ENCODE data around the gene CPNE2.

Gene CPNE2

GRCh38 chr16:57157533-57157932 is 65.2 kb downstream of the CPNE2 start:
- no peak overlapping the region for H3K4me3 ChIP-seq (ENCODE audit: low read depth, low read length)
- H3K27ac ChIP-seq (ENCODE audit: low read depth, low read length) = no peak overlapping the region
- peaks cover 26% of the 10 kb centered on the region for H3K36me3 ChIP-seq (ENCODE audit: insufficient read depth, low read length)
- no peaks in the 10 kb centered on the region for H3K4me1 ChIP-seq (ENCODE audit: control insufficient read depth, insufficient read depth, low read length, unreplicated experiment)
- H3K27me3 ChIP-seq (ENCODE audit: insufficient read depth, low read length) = no peaks in the 10 kb centered on the region
- H3K79me2 ChIP-seq (ENCODE audit: control insufficient read depth, insufficient read depth, low read length, unreplicated experiment) = no peaks in the 10 kb centered on the region
- H2AFZ ChIP-seq (ENCODE audit: low read length, unreplicated experiment) = no peak overlapping the region

GRCh38 chr16:57159447-57159846 is 67.1 kb downstream of the CPNE2 start:
- H3K4me3 ChIP-seq (ENCODE audit: low read depth, low read length) = no peak overlapping the region
- H3K27ac ChIP-seq (ENCODE audit: low read depth, low read length) = no peak overlapping the region
- no peaks in the 10 kb centered on the region for H3K4me1 ChIP-seq (ENCODE audit: control insufficient read depth, insufficient read depth, low read length, unreplicated experiment)
- no peak overlapping the region for H2AFZ ChIP-seq (ENCODE audit: low read length, unreplicated experiment)
- H3K79me2 ChIP-seq (ENCODE audit: control insufficient read depth, insufficient read depth, low read length, unreplicated experiment) = no peaks in the 10 kb centered on the region
- peaks cover 28% of the 10 kb centered on the region for H3K36me3 ChIP-seq (ENCODE audit: insufficient read depth, low read length)
- no peaks in the 10 kb centered on the region for H3K27me3 ChIP-seq (ENCODE audit: insufficient read depth, low read length)

GRCh38 chr16:57163842-57164241 is 71.5 kb downstream of the CPNE2 start:
- Histone ChIP-seq H3K36me3 (ENCODE audit: insufficient read depth, low read length) (peaks cover 22% of the 10 kb centered on the region), H3K79me2 (ENCODE audit: control insufficient read depth, insufficient read depth, low read length, unreplicated experiment) (no peaks in the 10 kb centered on the region), H3K4me3 (ENCODE audit: low read depth, low read length) (no peak overlapping the region), H3K27me3 (ENCODE audit: insufficient read depth, low read length) (no peaks in the 10 kb centered on the region), H3K27ac (ENCODE audit: low read depth, low read length) (no peak overlapping the region), H2AFZ (ENCODE audit: low read length, unreplicated experiment) (no peak overlapping the region), H3K4me1 (ENCODE audit: control insufficient read depth, insufficient read depth, low read length, unreplicated experiment) (peaks cover 7% of the 10 kb centered on the region)

- Histone ChIP-seq H2AFZ (ENCODE audit: low read length, unreplicated experiment) (no peak overlapping the region), H3K27me3 (ENCODE audit: insufficient read depth, low read length) (no peaks in the 10 kb centered on the region), H3K4me3 (ENCODE audit: low read depth, low read length) (no peak overlapping the region), H3K36me3 (ENCODE audit: insufficient read depth, low read length) (peaks cover 17% of the 10 kb centered on the region), H3K27ac (ENCODE audit: low read depth, low read length) (no peak overlapping the region), H3K4me1 (ENCODE audit: control insufficient read depth, insufficient read depth, low read length, unreplicated experiment) (peaks cover 7% of the 10 kb centered on the region), H3K79me2 (ENCODE audit: control insufficient read depth, insufficient read depth, low read length, unreplicated experiment) (no peaks in the 10 kb centered on the region)
Observed at GRCh38 chr16:57165483-57165882, 73.1 kb downstream of the CPNE2 start.

- Histone ChIP-seq H2AFZ (ENCODE audit: low read length, unreplicated experiment) (no peak overlapping the region), H3K27me3 (ENCODE audit: insufficient read depth, low read length) (no peaks in the 10 kb centered on the region), H3K27ac (ENCODE audit: low read depth, low read length) (no peak overlapping the region), H3K4me3 (ENCODE audit: low read depth, low read length) (no peak overlapping the region), H3K4me1 (ENCODE audit: control insufficient read depth, insufficient read depth, low read length, unreplicated experiment) (peaks cover 7% of the 10 kb centered on the region), H3K79me2 (ENCODE audit: control insufficient read depth, insufficient read depth, low read length, unreplicated experiment) (no peaks in the 10 kb centered on the region), H3K36me3 (ENCODE audit: insufficient read depth, low read length) (peaks cover 17% of the 10 kb centered on the region)
Observed at GRCh38 chr16:57165938-57166337, 73.6 kb downstream of the CPNE2 start.

- Histone ChIP-seq H3K36me3 (ENCODE audit: insufficient read depth, low read length) (peaks cover 17% of the 10 kb centered on the region), H3K27ac (ENCODE audit: low read depth, low read length) (no peak overlapping the region), H3K4me1 (ENCODE audit: control insufficient read depth, insufficient read depth, low read length, unreplicated experiment) (peaks cover 7% of the 10 kb centered on the region), H3K4me3 (ENCODE audit: low read depth, low read length) (no peak overlapping the region), H3K27me3 (ENCODE audit: insufficient read depth, low read length) (no peaks in the 10 kb centered on the region), H3K79me2 (ENCODE audit: control insufficient read depth, insufficient read depth, low read length, unreplicated experiment) (no peaks in the 10 kb centered on the region), H2AFZ (ENCODE audit: low read length, unreplicated experiment) (no peak overlapping the region)
Observed at GRCh38 chr16:57166451-57166850, 74.1 kb downstream of the CPNE2 start.

- no peak overlapping the region for H3K4me3 ChIP-seq (ENCODE audit: low read depth, low read length)
- peaks cover 17% of the 10 kb centered on the region for H3K36me3 ChIP-seq (ENCODE audit: insufficient read depth, low read length)
- H3K79me2 ChIP-seq (ENCODE audit: control insufficient read depth, insufficient read depth, low read length, unreplicated experiment) = no peaks in the 10 kb centered on the region
- H3K4me1 ChIP-seq (ENCODE audit: control insufficient read depth, insufficient read depth, low read length, unreplicated experiment) = peaks cover 7% of the 10 kb centered on the region
- no peak overlapping the region for H2AFZ ChIP-seq (ENCODE audit: low read length, unreplicated experiment)
- H3K27ac ChIP-seq (ENCODE audit: low read depth, low read length) = no peak overlapping the region
- H3K27me3 ChIP-seq (ENCODE audit: insufficient read depth, low read length) = no peaks in the 10 kb centered on the region
Observed at GRCh38 chr16:57166951-57167350, 74.6 kb downstream of the CPNE2 start.

GRCh38 chr16:57167538-57167937 is 75.2 kb downstream of the CPNE2 start:
- Histone ChIP-seq H3K79me2 (ENCODE audit: control insufficient read depth, insufficient read depth, low read length, unreplicated experiment) (no peaks in the 10 kb centered on the region), H3K4me1 (ENCODE audit: control insufficient read depth, insufficient read depth, low read length, unreplicated experiment) (peaks cover 7% of the 10 kb centered on the region), H3K36me3 (ENCODE audit: insufficient read depth, low read length) (peaks cover 17% of the 10 kb centered on the region), H3K27ac (ENCODE audit: low read depth, low read length) (no peak overlapping the region), H3K4me3 (ENCODE audit: low read depth, low read length) (no peak overlapping the region), H3K27me3 (ENCODE audit: insufficient read depth, low read length) (no peaks in the 10 kb centered on the region), H2AFZ (ENCODE audit: low read length, unreplicated experiment) (no peak overlapping the region)

- Histone ChIP-seq H3K27ac (ENCODE audit: low read depth, low read length) (no peak overlapping the region), H3K79me2 (ENCODE audit: control insufficient read depth, insufficient read depth, low read length, unreplicated experiment) (no peaks in the 10 kb centered on the region), H2AFZ (ENCODE audit: low read length, unreplicated experiment) (no peak overlapping the region), H3K36me3 (ENCODE audit: insufficient read depth, low read length) (peaks cover 17% of the 10 kb centered on the region), H3K27me3 (ENCODE audit: insufficient read depth, low read length) (no peaks in the 10 kb centered on the region), H3K4me3 (ENCODE audit: low read depth, low read length) (no peak overlapping the region), H3K4me1 (ENCODE audit: control insufficient read depth, insufficient read depth, low read length, unreplicated experiment) (peaks cover 7% of the 10 kb centered on the region)
Observed at GRCh38 chr16:57167953-57168352, 75.6 kb downstream of the CPNE2 start.

- Histone ChIP-seq H3K4me1 (ENCODE audit: control insufficient read depth, insufficient read depth, low read length, unreplicated experiment) (peaks cover 7% of the 10 kb centered on the region), H3K27me3 (ENCODE audit: insufficient read depth, low read length) (no peaks in the 10 kb centered on the region), H3K27ac (ENCODE audit: low read depth, low read length) (no peak overlapping the region), H2AFZ (ENCODE audit: low read length, unreplicated experiment) (no peak overlapping the region), H3K36me3 (ENCODE audit: insufficient read depth, low read length) (peaks cover 8% of the 10 kb centered on the region), H3K79me2 (ENCODE audit: control insufficient read depth, insufficient read depth, low read length, unreplicated experiment) (peaks cover under 1% of the 10 kb centered on the region), H3K4me3 (ENCODE audit: low read depth, low read length) (no peak overlapping the region)
Observed at GRCh38 chr16:57169327-57169726, 76.9 kb downstream of the CPNE2 start.

GRCh38 chr16:57172721-57173290 is 80.4 kb downstream of the CPNE2 start:
- Histone ChIP-seq H3K27me3 (ENCODE audit: insufficient read depth, low read length) (no peaks in the 10 kb centered on the region), H2AFZ (ENCODE audit: low read length, unreplicated experiment) (no peak overlapping the region), H3K4me3 (ENCODE audit: low read depth, low read length) (no peak overlapping the region), H3K4me1 (ENCODE audit: control insufficient read depth, insufficient read depth, low read length, unreplicated experiment) (no peaks in the 10 kb centered on the region), H3K79me2 (ENCODE audit: control insufficient read depth, insufficient read depth, low read length, unreplicated experiment) (peaks cover 4% of the 10 kb centered on the region), H3K36me3 (ENCODE audit: insufficient read depth, low read length) (no peaks in the 10 kb centered on the region; the same call in 1 of the 2 replicates), H3K27ac (ENCODE audit: low read depth, low read length) (no peak overlapping the region)

Measured in ACC112 (cell line).